Fibroblast of lung (primary cell): ENCODE data around the gene DAPK1.
"Not testable (repeated sequence)": the region's sequence is repeated elsewhere in the genome, so short reads cannot be mapped to it uniquely, and the experiment has no call there.

Source experiments
- CTCF ChIP-seq, 2 donors: IDR thresholded peaks in 1 of 2; conservative IDR thresholded peaks in 1 of 2; 1 replicate in 1 of 2; 2 replicates in 1 of 2; pipeline ENCODE4 v1.5.1; 2011 to 2012; ENCODE audit warnings: low read length in 2 of 2, control low read depth in 1 of 2, inconsistent platforms in 1 of 2, low read depth in 1 of 2, mild to moderate bottlenecking in 1 of 2
- EZH2 ChIP-seq: IDR thresholded peaks from 2 replicates; pipeline ENCODE4 v1.5.1; 2012; ENCODE audit warnings: low read length, control low read depth, mild to moderate bottlenecking; ENCODE audit errors: missing control alignments

DNA sequence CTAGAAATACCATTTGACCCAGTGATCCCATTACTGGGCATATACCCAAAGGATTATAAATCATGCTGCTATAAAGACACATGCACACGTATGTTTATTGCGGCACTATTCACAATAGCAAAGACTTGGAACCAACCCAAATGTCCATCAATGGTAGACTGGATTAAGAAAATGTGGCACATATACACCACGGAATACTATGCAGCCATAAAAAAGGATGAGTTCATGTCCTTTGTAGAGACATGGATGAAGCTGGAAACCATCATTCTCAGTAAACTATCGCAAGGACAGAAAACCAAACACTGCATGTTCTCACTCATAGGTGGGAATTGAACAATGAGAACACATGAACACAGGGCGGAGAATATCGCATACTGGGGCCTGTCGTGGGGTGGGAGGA lies 246.6 kb downstream of the DAPK1 start:
- not testable (repeated sequence) for TF ChIP-seq CTCF (conservative IDR thresholded peaks at IDR 0.05 in 1 of 2, IDR thresholded peaks at IDR 0.05 in 1 of 2; ENCODE audit: low read depth in 1 of 2, low read length in 2 of 2); EZH2
